Activated CD4-positive, alpha-beta T cell treated with anti-CD3 and anti-CD28 coated beads for 4 hours (primary cell): ENCODE results near the gene ELK3.
A peak's percentile ranks its signal among the peaks of the same experiment; 100 is the strongest.
"Not testable (repeated sequence)": the region's sequence is repeated elsewhere in the genome, so short reads cannot be mapped to it uniquely, and the experiment has no call there.

Source experiments
- DNase-seq, 2 donors: peaks; one replicate each; pipeline ENCODE4 v3.0.0-alpha.2; 2020

The ELK3 gene

GRCh38 chr12:96315741-96316481 lies 121.7 kb downstream of the ELK3 start:
- peak; percentile 13 to 14 for DNase-seq

GRCh38 chr12:96317801-96318200 lies 123.6 kb downstream of the ELK3 start:
- DNase-seq, result not testable (repeated sequence)
